Neural crest cell (in vitro differentiated cells): Measurements from ENCODE around the gene ANKH. TPM values are rescaled to one million over a fixed set of nuclear protein-coding genes. Genes with fewer than 3 reads are reported as not detected.

Experiments used
- DNase-seq: peaks from one replicate; pipeline ENCODE4 v3.0.0; 2021; ENCODE audit warnings: low read depth, mixed read lengths, low spot score
- H3K27ac Mint-ChIP-seq: one replicate; pipeline ENCODE4 v1.8.0; 2021; ENCODE audit warnings: mild to moderate bottlenecking, mixed read lengths; ENCODE audit not compliant: unreplicated experiment
- H3K27me3 Mint-ChIP-seq: 2 replicates; pipeline ENCODE4 v1.8.0; 2021; ENCODE audit warnings: low read depth, mild to moderate bottlenecking, mixed read lengths
- H3K36me3 Mint-ChIP-seq: 2 replicates; pipeline ENCODE4 v1.8.0; 2021; ENCODE audit warnings: low read depth, mild to moderate bottlenecking, mixed read lengths
- H3K4me1 Mint-ChIP-seq: 2 replicates; pipeline ENCODE4 v1.8.0; 2021; ENCODE audit warnings: mixed read lengths
- H3K4me3 Mint-ChIP-seq: one replicate; pipeline ENCODE4 v1.8.0; 2021; ENCODE audit warnings: mild to moderate bottlenecking, mixed read lengths
- H3K9me3 Mint-ChIP-seq: 2 replicates; pipeline ENCODE4 v1.8.0; 2021; ENCODE audit warnings: mixed read lengths
- total RNA-seq: library from RNA; stranded (reverse); gene quantifications from 2 replicates; pipeline ENCODE4 v1.2.1, GENCODE V29; 2021
- TF ChIP-seq, protein P1 (sequence below): fragments of 200-600 bp; sonication (generic); conservative IDR thresholded peaks from 2 replicates; pipeline ENCODE4 v1.5.0; 2021; ENCODE audit warnings: antibody characterized with exemption, mild to moderate bottlenecking

ANKH gene
- total RNA-seq, 1 donor from 2014 or later, result 28.6 TPM

DNA sequence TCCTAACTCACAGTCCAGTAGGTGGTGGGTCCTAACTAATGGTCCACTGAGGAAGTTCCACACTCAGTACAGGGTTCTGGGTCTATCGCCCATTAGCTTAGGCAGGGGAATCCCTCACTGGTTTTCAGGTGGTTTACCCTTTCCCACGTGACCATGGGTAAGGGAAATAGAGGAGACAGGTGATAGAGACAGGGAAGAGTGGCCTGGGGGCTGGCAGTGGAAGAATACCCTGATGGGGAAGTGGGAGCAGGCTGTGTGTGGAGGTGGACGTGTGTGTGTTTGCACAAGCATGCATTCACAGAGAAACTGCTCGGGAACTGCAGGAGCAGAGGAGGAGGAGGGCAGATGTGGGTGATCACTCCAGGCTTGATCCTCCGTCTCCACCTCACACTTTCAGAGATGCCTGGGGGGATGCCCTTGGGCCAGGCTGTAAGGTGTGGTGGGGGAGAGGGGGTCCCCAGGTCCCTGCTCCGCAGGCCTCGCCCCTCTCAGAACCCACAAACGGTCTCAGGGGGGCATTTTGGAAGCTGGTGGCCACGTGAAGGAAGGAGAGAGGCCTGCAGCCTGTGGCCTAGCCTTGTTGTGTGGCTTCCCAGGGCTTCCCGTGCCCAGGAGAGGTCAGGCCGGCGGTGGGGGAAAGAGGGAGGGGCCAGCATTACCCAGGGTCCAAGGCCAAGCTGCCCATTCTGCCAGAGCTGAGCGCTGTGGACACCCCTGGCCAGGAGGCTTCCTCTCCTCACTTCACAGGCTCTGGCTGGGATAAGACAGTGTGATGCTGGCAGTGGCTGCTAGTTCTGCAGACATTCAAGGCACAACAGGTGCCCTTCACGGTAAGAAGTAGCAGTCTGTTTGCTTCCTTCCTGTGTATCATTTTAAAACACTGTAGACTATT is 127.0 kb downstream of the ANKH start:
- Mint-ChIP-seq H3K27me3 (no peaks in the 10 kb centered on the region), H3K4me1 (peaks cover 46% of the 10 kb centered on the region), H3K4me3 (no peak overlapping the region), H3K9me3 (no peaks in the 10 kb centered on the region), H3K36me3 (no peaks in the 10 kb centered on the region), H3K27ac (no peak overlapping the region)
- TF ChIP-seq, protein P1, sequence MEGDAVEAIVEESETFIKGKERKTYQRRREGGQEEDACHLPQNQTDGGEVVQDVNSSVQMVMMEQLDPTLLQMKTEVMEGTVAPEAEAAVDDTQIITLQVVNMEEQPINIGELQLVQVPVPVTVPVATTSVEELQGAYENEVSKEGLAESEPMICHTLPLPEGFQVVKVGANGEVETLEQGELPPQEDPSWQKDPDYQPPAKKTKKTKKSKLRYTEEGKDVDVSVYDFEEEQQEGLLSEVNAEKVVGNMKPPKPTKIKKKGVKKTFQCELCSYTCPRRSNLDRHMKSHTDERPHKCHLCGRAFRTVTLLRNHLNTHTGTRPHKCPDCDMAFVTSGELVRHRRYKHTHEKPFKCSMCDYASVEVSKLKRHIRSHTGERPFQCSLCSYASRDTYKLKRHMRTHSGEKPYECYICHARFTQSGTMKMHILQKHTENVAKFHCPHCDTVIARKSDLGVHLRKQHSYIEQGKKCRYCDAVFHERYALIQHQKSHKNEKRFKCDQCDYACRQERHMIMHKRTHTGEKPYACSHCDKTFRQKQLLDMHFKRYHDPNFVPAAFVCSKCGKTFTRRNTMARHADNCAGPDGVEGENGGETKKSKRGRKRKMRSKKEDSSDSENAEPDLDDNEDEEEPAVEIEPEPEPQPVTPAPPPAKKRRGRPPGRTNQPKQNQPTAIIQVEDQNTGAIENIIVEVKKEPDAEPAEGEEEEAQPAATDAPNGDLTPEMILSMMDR, result no peak
- DNase-seq, result no peak

- H3K27ac Mint-ChIP-seq, result no peak overlapping the region
- H3K9me3 Mint-ChIP-seq, result no peaks in the 10 kb centered on the region
- no peak overlapping the region for H3K4me3 Mint-ChIP-seq
- no peaks in the 10 kb centered on the region for H3K36me3 Mint-ChIP-seq
- TF ChIP-seq, protein P1, result no peak
- H3K4me1 Mint-ChIP-seq, result peaks cover 52% of the 10 kb centered on the region
- DNase-seq, result no peak
- no peaks in the 10 kb centered on the region for H3K27me3 Mint-ChIP-seq
Measured at GRCh38 chr5:14743601-14744295, 127.8 kb downstream of the ANKH start.

DNA sequence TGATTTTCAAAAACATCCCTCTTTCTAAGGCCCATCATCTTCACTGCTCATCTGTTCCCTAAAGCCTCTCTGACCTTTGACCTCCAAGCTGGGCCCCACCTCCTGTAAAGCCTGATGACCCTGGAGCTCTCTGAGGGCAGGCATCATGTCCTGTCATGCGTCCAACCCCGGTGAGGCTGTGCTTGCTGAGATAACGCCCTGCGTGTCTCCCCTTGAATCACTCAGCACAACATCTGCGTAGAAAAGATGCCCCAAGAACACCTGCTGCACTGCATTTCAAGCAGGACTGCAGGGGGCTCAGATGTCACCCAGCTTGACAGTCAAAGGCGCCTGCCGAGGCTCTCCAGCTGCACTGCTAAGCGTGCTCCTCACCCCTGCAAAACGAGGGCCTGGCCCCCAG is 129.1 kb downstream of the ANKH start:
- TF ChIP-seq, protein P1, result no peak
- H3K27ac Mint-ChIP-seq, result no peak overlapping the region
- H3K27me3 Mint-ChIP-seq, result no peaks in the 10 kb centered on the region
- no peak overlapping the region for H3K4me3 Mint-ChIP-seq
- DNase-seq, result no peak
- peaks cover 64% of the 10 kb centered on the region for H3K4me1 Mint-ChIP-seq
- H3K9me3 Mint-ChIP-seq, result no peaks in the 10 kb centered on the region
- H3K36me3 Mint-ChIP-seq, result no peaks in the 10 kb centered on the region

DNA sequence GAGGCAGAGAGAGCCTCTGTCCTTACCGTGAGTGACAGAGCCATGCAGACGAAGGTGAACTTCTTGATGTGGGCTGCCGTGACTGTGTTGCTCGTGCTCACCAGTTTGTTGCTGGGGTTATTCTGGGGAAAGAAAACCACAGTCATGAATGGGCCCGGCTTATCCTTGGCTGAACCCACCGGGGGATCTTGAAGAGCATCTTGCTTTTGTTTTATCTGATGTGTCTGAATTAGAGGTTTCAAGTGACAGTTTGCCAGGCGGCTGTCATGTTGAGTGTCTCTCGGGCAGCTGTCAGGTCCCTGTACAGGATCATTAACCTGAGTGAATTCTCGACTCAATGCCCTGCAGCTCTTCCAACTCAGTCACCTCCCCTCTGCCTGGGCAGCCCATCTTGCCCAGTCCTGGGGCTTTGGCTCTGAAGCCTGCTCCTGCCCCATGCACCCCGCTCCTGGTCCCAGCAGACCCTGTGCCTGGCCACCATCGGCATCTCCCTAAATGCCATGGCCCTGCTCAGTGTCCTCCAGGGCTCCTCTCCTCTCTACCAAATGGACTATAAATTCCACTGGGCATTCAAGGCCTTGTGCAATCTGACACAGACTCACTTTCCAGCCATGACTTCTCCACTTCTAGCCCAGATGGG is 129.7 kb downstream of the ANKH start:
- TF ChIP-seq, protein P1, result no peak

DNA sequence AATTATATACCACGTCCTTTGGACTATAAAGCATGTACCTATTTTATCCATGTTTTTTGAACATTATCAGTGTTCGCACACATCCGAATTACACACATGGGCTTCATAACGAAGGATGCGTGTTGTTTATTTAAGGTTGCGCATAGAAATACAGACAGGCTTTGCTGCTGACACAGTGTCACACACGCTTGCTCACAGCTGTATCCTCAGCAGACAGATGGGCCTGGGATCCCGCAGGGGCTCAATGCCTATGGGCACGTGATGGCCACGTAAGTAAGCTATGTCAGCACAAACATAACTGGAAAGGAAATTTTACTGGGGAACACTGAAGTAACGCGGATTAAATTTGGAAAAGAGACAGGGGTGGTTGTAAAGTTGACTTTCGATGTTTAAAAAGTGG is 130.4 kb downstream of the ANKH start:
- Mint-ChIP-seq H3K9me3 (no peaks in the 10 kb centered on the region), H3K27ac (no peak overlapping the region), H3K4me1 (peaks cover 69% of the 10 kb centered on the region), H3K27me3 (no peaks in the 10 kb centered on the region), H3K4me3 (no peak overlapping the region), H3K36me3 (peaks cover 3% of the 10 kb centered on the region)
- no peak for DNase-seq
- TF ChIP-seq, protein P1, result no peak

More for the DNA sequence above, 129.7 kb downstream of the ANKH start:
- no peaks in the 10 kb centered on the region for H3K9me3 Mint-ChIP-seq
- H3K36me3 Mint-ChIP-seq, result no peaks in the 10 kb centered on the region
- peaks cover 64% of the 10 kb centered on the region for H3K4me1 Mint-ChIP-seq
- no peak overlapping the region for H3K4me3 Mint-ChIP-seq
- H3K27ac Mint-ChIP-seq, result no peak overlapping the region
- no peak for DNase-seq
- H3K27me3 Mint-ChIP-seq, result no peaks in the 10 kb centered on the region
